Measurements from ENCODE around the gene RALGDS.
"Not testable (repeated sequence)": the region's sequence is repeated elsewhere in the genome, so short reads cannot be mapped to it uniquely, and the experiment has no call there.

Gene RALGDS

DNA sequence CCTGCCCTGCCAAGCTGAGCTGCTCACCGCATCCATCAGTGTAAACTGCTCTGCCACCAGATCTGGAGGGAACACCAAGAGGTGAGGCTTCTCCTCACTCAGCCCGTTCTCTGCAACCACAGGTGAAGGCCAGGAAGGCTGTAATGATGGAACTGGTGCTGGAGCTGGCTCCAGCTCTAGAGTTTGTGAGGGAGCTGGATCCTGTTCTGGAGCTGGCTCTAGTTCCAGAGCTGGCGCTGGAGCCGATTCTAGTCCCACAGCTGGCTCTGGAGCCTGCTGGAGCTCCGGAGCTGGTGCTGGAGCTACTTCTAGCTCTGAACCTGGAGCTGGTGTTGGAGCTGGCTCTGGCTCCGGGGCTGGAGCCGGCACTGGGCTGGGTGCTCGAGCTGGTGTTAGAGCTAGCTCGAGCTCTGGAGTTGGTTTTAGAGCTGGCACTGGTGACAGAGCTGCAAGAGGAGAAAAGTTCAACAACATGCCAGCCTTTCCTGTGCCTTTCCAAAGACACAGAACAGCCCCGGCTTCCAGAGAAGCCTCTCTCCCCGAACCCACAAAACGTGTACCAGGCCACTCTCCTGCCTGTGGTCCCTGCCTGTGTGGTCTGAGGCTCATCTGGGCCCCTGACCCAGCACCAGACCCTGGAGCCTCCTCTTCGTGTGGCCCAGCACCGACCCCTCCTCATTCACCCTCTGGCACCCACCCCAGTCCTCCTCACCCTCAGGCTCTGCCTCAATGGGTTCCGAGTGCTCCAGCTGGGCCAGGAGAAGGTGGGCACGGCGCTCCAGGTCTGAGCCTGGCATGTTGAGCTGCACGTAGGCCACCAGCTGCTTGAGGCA, 12.9 kb downstream of the RALGDS start:
- no peak for FAIRE-seq
- no peak for DNase-seq (ENCODE audit: low spot score)

DNA sequence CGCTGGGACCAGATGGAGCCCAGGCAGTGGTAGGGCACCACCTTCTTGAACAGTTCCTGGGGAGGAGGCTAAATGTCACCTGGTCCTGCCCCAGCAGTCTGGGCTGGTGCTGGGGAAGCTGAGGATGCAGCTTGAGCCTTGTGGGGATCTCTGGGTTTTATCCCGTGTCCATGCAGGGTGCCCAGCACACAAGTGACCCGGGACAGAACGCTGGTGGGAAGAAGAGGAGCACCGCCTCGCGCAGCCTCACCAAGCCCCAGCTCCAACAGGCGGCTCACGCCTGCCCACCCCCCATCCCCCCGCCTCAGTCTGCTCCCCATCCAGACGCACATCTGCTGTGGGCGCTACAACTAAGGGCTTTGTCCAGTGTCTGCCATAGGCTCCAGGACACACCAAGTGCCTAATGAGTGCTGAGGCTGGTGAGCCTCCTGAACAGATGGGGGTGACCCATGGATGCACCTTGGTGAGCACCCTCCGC, 13.8 kb downstream of the RALGDS start:
- FAIRE-seq = no peak
- no peak for DNase-seq (ENCODE audit: low spot score)

DNA sequence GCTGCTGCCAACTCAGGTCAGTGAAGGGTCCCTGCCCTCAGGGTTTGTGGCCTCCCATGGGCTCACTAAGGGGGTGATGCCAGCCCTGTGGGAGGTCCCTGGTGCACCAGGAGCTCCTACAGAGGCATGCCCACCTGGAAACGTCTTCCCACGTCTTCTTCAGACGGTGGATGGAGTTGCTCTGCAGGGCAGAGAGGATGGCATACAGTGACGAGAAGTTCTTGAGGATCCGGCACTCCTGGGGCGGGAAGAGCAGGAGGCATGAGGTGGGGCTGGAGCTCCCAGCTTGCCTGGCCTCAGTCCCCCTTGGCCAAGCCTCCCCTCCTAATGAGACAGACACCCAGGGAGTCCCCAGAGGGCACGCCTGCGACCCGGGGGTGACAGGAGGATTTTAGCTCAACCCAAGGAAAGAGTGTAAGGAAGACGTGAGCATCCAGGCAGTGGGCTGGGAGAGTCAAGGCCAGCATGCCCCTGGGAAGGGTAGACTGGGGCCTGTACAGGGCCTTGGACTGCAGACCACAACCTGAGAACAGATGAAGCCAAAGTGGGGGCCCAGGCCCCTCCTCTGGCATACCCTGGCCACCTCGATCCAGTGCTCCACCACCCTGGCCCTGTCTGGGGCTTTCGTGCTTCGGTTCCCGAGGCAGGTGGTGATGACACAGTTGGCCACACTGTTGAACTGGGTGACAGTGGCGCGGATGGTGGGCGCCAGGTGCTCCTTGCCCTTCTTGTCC, 14.4 kb downstream of the RALGDS start:
- no peak for FAIRE-seq
- DNase-seq (ENCODE audit: low spot score) = no peak

DNA sequence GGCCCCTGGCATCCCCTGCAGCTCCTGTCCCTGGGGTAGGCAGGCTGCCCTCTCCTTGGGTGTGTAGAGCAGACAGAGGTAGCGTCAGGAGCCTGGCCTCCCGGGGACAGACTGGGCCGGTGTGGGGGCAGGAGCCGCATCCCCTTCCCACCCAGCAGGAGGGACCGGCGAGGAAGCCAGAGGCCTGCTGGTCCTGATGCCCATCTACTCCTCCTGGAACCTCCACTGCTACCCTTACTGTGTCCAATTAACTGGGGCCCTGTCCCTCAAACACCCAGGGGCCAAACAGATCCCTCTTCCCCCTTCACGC, 15.6 kb downstream of the RALGDS start:
- no peak for DNase-seq (ENCODE audit: low spot score)
- no peak for FAIRE-seq

DNA sequence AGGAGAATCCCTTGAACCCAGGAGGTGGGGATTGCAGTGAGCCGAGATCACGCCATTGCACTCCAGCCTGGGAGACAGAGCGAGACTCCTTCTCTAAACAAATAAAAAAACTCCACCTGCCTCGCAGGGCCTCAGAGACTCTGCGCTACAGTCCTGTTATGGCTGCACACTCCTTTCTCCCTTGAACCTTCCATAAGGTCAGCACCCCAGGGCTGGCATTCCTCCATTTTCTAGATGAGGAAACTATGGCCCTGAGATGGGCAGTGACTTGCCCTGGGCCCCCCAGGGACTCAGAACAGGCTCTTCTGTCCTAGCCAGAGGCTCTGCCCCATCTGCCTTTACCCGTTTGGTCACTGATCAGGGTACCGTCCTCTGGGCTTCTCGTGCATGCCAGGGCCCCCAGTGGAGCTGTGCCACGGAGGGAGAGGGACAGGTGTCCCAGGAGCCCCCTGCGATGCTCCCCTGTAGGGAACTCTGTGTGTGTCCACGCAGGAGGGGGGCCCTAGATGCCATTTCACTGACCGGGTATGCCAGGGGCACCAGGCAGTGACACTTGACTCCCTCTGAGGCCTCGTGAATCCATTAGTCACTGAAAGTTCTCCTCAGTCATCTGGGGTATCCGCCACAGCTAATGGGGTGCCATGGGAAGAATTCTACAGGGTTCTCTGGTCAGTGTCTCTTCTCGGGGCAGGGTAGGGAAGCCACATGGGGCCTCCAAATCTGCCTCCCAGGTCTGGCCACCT, 16.2 kb downstream of the RALGDS start:
- DNase-seq (ENCODE audit: low spot score) (no peak), FAIRE-seq (no peak)

DNA sequence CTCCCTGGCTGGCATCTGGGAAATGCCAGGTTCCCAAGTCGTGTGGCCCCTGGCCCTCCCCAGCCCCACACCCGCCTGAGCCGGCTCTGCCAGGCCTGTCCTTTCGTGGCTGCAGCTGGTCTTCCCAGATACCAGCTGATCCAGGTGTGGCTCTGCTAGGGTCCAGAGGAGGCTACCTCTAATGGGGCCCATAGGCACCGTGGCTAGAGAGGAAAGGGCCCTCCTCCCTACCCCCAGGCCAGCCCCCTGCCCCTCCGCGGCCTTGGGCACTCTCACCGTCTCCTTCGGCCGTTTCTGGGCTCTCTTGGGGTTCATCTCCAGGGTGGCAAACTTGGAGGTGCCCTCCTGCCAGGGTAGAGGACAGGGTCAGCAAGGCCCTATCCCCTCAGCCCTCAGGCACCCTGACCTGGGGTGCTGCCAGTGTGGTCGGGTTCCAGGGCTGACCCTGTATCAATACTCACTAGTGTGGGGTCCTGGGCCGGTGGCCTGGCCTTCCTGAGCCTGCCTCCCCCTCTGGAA, 17.0 kb downstream of the RALGDS start:
- DNase-seq (ENCODE audit: low spot score) (no peak), FAIRE-seq (no peak)

DNA sequence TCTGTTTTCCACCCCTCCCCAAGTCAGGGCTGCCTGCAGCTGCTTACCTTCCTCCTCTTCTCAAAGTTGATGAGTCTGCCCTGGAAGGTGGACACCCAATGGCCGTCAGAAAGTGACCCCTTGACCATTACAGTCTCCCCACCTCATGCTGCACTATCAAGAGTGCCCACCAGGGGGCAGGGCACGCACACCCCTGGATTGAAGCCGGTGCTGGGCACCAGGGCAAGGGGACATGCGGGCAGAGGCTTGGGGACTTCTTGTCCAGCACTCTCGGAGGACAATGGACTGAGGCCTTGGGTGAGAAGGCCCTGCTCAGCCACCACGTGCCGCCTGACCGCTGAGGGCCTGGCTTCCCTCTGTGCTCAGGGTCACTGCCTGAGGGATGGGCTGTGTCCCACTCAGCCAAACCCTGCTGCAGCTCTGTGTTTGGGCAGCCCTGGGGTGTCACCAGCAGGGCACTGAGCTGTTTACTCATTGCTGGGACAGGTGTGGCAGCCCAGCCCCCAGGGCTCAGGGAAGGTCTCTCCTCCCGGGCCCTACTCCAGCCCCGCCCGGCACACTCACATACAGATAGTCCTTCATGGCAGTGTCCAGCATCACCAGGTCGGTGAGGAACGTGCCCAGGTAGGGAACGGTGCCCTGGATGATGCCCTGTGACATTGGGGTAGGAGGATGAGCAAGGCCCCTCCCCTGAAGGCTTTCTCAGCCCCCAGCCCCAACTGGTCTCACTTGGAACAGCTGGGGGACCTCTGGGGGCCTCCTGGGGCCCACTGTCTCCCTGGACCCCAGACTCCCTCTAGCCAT, 17.7 kb downstream of the RALGDS start:
- FAIRE-seq = peak; percentile 77
- peak; percentile 63 for DNase-seq (ENCODE audit: low spot score)

DNA sequence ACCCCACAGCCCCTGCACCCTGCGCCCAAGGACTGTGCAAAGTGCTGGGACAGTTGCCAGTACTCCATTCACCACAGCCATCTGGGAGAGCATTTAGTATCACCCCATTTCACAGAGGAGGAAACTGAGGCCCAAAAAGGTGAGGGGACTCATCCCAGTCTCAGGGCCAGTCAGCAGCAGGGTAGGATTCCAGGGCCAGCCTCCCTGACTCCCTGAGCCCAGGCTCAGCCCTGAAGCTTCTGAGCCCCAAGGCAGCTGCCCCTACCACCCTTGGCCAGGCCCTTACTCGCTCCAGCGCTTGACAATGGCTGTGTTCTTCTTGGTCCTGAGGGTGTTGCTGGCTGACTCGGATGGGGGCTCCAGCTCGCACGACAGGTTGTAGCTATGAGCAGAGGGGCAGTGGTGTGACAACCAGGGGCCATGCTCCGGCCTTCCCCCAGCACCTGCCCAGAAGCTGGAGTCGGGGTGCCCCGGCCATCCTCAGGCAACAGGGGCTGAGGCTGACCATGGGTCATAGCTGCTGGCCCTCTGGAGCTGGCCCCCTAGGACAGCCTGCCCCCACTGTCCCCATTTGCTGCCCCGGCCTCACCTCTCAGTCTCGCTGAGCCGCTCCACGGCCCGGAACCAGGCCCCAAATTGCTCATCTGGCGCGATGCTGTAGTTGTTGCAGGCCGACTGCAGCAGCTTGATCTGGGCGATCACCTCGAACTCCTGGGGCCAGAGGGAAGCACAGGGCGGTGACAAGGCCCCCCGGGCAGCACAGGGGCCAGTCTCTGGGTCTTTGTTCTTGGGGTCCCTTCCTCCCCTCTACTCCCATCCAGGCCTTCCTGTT, 18.6 kb downstream of the RALGDS start:
- no peak for FAIRE-seq

DNA sequence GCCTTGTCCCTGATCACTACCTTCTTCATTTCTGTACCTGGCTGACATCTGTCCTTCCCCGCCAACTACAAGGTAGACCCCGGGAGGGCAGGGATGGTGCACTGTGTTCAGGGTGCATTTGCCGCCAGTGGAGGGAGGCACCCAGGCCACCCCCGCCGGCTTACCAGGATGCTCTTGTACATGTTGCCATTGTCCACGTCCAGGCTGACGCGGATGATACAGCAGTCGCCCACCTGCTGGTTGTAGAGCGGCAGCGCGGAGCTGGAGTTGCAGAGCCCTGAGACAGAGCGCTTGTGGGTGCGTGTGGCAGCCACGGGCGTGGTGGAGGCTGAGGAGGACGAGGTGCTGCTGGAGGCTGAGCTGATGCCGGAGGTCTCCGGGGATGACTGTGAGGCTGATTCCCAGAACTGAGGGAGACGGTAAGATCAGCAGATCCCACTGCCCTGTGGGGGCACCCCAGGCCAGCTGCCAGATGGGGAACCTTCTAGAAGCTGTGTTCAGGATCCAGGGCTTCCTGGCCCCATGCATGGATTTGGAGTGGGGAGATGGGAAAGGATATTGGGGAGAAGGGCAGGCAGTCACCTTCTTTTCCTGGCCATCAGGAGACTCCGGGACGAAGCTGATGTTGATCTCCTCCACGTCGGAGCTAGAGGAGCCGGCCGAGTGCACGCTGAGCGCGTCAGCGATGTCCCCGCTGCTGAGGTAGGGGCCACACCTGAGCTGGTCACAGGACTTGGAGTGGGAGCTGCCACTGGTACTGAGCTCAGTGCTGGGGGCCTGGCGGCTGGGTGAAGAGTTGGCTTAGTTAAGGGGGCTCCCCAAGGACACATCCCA, 19.5 kb downstream of the RALGDS start:
- DNase-seq (ENCODE audit: low spot score) (no peak), FAIRE-seq (no peak)

More for the DNA sequence above, 18.6 kb downstream of the RALGDS start:
- DNase-seq (ENCODE audit: low spot score) = no peak

DNA sequence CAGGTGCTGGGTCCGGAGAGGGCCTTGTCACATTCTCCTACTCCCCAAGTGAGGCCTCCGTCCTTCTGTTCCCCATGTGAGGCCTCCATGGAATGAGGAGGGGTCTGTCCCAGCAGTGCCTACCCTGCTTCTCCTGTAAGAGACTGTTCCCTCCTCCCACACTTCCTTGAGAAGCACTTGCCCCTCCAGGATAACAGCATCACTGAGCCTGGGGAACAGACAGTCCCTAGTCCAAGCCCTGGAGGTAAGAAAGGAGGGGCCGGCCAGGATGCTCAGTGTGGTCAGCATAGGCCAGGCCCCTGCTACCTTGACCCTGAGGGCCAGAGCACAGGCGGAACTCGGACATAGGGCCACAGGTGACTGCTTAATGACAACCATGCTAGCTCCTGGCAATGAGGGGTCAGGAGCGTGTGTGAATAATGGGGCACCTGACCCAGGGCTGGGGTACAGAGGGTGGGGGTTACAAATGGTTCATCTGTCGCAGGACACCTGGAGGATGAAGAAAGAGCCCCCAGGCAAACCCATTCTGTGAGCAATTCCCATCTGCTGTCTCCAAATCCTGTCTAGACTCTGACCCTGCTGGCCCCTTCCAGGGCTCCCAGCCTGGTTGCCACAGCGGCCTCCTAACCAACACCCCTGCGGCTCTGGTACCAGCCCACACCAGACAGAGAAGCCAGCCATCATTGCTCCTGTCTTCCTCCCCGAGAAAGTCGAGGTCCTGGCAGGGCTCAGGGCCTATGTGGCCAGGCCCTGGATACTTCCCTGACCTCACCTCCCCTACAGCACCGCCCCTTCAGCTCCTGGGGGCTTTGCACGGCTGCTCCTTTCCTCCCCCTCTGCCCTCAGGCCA, 20.3 kb downstream of the RALGDS start:
- DNase-seq (ENCODE audit: low spot score) (no peak), FAIRE-seq (no peak)

DNA sequence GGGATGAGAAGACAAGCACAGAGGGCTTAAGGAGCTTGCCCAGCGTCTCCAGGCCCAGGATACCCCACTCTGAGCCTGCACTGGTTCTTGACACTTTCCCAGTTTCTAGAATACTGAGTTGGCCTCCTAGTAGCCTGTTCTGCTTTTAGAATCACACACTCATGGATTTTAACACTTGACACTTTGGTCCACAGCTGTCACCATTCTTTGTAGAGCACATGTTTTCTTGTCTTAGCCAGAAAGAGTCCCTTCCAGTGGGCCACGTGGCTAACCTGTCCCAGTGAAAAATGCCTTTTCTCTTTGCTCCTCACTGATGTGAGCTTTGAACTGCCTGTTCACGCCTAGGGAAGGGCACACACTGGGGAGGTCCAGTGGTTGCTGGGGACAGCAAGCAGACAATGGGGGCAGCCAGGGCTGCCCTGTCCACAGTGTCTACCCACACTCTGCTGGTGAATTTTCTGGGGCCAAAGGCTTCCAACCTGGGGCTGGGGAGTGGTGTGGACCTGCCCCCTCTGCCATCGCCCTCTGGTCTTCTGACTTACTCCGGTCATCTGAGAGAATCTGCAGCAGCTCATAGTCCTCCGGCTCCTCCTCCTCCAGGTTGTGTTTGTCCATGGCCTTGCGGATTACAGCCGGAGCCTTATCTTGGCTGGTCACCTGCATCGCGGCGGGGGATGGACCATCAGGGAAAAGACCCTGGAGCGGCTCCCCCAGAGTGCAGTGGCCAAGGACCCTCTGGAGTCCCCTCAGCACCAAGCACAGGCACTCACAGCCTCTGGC, 21.1 kb downstream of the RALGDS start:
- DNase-seq (ENCODE audit: low spot score) (no peak), FAIRE-seq (no peak)

DNA sequence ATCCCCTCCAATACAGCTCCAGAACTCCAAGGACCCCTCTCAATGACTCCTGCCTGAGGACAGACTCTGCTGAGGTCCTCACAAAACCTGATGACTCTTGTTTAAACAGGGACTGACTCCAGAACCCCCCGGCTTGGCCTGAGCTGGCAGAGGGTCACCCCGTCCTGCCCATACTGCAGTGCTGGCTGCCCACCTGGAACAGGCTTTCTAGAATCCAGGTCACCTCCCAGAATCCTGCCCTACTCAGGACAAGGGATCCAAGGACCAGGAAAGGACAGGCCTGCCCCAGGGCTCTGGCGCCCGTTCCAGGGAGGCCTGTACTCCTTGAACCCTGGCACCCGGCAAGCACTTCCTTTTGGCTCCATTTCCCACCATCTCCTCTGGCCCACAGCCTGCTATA, 22.2 kb downstream of the RALGDS start:
- DNase-seq (ENCODE audit: low spot score) (no peak), FAIRE-seq (no peak)

DNA sequence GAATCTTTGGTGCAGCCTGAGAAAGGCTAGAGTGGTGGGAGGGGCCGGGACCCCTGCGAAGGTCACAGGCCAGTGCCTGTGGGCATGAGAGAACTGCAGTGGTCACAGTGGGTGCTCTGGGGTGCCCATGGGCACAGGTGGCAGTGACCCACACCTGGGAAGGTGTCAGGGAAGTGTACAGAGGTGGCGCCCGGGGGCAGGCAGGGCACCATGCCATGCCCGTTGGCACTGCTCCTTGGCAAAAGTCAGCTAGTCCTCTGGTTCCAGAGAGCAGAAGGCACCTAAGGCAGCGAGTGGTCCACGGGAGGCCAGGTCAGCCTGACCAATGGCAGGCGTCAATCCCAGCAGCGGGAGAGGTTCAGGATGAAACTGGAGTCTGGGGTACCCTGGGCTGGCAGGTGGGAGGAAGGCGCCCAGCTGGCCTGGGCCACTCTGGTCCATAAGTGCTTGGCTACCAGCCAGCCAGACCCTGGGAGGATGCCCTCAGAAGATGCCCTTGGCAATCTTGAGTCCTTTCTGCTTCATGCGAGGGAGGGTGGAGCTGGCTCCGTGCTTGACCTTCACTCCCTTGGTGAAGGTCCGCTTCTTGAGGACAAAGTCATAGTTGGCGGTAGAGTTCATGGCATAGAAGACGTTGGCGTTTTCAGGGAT, 22.8 kb downstream of the RALGDS start:
- FAIRE-seq = no peak

DNA sequence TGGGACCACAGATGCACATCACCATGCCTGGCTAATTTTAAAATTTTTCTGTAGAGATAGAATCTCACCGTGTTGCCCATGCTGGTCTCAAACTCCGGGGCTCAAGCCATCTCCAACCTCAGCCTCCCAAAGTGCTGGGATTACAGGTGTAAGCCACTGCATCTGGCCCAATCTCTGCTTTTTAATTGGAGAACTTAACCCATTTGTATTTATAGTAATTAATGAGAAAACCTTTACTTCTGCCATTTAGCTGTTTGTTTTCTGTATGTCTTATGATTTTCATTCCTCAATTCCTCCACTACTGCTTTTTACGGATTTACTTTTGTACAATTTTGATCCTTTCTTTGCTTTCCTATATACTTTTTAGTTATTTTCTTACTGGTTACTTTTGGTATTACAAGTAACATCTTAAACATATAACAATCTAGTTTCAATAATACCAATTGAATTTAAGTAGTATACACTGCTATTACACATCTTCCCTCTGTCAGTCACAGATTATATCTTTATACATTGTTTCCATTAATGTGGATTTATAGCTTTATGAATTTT, 26.1 kb downstream of the RALGDS start:
- no peak for FAIRE-seq

More for the DNA sequence above, 22.8 kb downstream of the RALGDS start:
- DNase-seq (ENCODE audit: low spot score) = no peak

DNA sequence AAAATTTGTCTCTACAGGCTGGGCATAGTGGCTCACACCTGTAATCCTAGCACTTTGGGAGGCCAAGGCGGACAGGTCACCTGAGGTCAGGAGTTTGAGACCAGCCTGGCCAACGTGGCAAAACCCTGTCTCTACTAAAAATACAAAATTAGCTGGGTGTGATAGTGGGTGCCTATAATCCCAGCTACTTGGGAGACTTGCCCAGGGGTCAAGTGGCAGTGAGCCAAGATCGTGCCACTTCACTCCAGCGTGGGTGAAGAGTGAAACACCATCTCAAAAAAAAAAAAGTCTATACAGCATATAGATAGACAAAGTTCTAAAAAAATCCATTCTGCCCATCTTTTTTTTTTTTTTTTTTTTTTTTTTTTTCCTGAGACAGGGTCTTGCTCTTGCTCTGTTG, 26.7 kb downstream of the RALGDS start:
- DNase-seq (ENCODE audit: low spot score); FAIRE-seq: not testable (repeated sequence)

More for the DNA sequence above, 26.1 kb downstream of the RALGDS start:
- DNase-seq (ENCODE audit: low spot score) = no peak

DNA sequence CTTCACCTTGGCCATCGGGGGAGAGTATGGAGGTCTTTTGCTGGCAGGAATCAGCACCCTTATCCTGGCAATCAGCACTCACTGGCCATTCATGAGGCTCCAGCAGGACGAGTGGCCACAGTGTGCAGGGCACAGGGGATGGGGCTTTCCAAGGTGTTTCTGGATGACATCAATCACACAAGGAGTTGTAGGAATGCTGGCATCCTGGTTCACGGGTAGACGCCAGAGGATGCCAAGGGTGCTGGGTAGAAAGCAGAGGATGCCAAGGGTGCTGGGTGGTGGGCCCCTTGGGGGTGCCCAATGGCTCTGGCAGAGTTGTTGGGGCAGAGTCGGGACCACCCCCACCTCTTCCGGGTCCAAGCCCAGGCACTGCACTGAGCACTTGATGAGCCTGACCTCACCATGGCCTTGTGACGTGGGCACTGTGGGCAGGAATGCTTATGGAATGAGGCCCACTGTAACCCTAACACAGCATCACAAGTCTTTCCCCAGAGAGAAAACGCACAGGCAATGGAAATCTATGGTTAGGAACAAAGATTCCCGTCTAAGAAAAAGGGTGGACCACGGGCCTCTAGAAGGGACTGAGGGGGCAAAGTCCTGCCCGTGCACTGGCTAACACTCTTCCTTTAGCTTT, 30.2 kb downstream of the RALGDS start:
- FAIRE-seq = no peak
- DNase-seq (ENCODE audit: low spot score) = no peak

Measured in urothelium cell line (cell line).